Activated CD8-positive, alpha-beta memory T cell treated with anti-CD3 and anti-CD28 coated beads for 24 hours (primary cell): ENCODE measurements around the gene IRGC.
"Not testable (repeated sequence)": the region's sequence is repeated elsewhere in the genome, so short reads cannot be mapped to it uniquely, and the experiment has no call there.

Experiments used
- DNase-seq: peaks from one replicate; pipeline ENCODE4 v3.0.0-alpha.2; 2020

The IRGC gene

DNA sequence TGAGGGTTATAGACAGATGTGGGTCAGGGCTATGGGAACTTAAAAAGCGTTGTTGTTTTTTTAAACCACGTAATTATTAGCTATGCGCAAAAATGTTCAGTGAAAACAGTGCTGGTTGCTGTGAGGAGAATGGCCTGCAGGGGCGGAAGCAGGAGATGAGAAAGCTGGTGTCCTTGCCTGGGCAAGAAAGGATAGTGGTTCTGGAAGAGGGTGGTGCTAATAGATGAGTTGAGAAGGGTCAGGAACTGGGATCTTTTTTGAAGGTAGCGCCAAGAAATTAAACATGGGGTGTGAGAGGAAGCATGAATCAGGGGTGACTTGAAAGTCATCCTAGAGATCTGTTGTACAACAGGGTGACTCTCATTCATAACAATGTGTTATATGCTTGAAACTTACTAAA is 43.6 kb downstream of the IRGC start:
- DNase-seq: no peak

DNA sequence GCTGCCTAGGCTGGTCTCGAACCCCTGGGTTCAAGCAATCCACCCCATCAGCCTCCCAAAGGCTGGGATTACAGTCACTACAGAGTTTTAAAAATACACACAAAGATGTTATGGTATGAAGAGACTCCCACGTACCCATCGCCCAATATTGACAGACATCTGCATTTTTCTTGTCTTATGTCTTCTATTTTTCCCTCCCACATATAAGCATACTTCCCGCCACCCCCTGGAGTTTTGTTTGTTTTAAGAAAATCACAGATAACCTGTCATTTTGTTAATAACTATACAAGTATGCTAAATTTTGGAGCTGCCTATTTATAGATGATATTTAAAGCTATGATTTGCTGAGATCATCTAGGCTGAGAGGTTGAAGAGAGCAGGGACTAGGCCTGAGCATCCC is 45.1 kb downstream of the IRGC start:
- DNase-seq: no peak

DNA sequence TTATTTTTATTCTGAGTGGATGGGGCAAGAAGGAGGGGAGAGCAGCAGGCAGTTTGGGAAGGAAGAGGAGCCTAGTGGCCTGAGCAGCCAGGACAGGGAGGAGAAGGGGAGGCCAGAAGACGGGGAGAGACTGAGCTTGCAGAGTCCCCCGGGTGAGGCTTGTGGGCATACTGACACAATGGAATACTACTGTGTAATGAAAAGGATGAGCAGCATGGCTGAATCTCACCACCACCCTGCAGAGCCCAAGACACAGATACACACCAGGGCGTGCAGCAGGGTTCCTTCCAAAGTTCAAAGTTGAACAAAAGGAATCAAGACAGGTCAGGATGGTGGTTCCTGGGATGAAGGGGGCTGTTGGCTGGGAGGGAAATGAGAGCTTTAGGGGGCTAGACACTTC is 46.9 kb downstream of the IRGC start:
- DNase-seq: no peak

DNA sequence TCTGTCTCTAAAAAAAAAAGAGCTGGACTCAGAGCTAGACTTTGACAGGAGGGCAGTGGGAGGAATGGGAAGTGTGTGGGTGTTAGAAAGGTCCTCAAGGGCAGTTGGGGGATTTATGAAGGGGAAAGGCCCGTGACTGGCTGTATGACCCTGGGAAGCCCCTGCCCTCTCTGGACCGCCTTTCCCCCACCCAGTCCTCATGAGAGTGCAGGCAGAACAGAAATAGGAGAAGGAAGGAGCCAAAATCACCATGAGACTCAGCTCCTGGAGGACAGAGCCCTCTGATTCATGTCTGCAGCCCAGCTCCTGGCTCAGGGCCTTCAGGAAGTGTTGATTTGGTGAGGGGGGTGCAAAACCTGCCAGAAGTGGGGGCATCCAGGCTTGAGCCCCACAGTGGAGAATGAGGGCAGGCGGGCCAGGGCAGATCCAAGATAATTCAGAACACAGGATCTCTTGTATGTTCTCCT is 47.6 kb downstream of the IRGC start:
- no peak for DNase-seq

DNA sequence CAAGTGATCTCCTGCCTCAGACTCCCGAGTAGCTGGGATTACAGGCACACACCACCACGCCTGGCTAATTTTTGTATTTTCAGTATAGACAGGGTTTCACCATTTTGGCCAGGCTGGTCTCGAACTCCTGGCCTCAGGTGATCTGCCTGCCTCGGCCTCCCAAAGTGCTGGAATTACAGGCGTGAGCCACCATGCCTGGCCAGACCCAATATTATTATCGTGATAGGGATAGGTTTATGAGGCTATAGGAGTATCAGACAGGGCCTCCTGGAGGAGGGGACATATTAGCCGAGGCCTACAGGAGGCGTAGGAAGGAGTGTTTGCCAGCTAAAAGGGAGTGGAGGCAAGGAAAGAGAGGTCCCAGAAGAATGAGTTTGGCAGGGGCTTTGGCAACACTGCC is 48.8 kb downstream of the IRGC start:
- not testable (repeated sequence) for DNase-seq

DNA sequence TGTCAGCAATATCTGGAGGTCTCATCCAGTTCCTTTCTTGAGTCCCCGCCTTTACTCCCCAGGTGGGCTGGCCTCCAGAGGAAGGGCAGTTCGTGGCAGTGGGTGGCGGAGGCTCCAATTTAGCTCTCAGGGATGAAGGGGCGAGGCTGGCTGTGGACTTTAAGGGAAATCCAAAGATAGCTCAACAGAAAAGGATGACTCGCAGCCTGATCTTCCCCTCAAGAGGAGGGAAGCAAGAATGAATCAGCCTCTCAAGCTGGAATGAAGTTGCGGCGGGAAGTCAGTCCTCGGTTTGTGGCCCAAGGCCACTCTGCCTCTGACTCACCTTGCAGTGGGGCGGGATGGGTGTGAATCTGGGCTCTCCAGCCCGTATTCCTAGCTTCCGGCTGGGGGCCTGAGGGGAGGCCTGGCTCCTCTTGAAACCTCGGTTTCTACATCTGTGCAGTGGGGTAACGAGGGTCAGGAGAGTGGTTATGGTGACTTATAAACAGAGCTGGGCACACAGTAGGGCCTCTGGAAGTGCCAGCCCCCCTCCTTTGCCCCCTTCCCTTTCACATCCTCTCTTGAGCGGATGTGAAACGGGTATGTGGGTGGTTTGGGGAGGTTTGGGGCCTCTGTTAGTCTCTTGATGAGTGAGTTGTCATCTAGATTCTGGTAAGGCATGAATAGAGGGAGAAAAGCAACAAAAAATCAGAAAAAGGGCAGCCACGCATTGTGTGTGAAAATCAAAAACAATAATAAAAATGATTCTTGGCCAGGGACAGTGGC is 49.4 kb downstream of the IRGC start:
- DNase-seq: peak; percentile 89

DNA sequence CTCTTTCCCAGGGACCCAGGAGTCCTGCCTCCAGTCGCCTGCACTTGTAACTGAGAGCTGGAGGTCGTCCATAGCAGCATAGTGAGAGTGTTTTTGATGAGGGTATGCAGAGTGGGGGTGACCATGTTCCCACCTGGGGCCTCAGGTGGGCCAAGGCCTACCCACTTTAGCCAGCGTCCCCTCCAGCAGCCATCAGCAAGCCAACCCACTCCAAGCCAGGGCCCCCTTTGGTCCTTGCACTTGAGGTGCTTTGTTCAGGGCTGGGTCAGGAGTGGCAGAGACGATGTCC is 50.8 kb downstream of the IRGC start:
- no peak for DNase-seq

DNA sequence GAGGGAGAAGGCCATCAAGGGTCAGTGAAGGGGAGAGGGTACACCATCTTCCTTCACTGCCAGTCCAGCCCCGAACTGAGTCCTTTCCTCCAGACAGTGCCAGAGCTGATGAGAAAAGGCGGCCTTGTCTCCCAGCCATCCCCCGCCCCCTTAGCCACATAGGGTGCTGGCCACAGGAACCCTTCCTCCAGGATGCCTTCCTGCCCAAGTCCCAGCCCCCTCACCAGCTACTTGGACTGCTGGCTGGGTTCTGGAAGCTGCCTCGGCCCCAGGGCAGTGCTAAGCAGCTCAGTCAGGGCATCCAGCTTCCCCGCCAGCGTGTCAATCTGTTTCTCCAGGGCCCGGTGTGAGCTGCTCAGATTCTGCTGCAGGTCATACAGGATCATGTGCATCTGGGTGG is 51.4 kb downstream of the IRGC start:
- DNase-seq: no peak

DNA sequence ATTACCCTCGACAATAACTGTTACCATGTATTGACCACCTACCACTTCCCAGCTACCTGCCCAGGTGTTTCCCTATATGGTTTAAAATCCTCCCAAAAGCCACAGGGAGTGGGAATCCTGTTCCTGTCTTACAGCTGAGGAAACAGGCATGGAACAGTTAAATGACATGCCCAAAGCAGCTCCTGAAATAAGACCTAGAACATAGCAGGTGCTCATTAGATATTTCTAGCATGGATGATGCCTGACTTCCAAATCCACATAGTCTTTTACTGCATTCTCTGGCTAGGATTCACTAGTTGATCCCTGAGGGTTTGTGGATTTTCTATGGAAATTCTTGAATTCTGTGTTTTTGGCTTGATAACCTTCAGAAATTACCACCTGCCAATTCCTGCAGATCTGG is 51.9 kb downstream of the IRGC start:
- no peak for DNase-seq

DNA sequence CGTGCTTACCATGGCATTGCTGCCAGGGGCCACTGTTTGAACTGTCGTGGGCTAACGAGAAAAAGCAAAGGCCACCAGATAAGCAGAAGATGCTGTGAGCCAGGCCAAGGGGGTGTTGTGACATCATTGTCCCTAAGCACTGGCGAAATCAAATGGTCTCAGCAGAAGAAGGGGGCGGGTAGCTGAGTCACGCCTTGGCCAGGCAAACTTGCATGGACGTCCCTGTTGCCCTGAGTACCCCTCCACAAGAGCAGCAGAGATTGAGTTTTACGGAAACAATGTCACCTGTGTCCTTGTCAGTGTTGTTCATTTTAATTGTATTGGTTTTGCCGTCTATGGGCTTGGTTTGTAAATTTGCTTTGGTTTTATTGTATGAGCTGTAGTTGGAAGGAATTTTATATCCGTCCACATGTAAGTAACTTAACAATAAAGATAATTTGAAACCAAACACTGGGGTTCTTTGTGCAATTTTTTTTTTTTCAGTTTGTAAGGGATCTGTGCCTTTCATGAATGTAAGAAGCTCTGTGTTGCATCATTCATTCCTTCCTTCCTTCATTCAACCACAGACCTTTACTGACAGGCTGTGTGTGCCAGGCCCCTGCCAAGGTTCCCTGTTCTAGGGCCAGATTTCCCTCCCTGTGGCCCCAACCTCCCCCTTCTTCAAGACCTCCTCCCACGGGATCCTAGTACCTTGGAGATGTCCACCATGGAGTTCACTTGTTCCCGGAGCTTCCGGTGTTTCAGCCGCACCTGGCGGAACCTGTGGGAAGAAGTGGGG is 52.6 kb downstream of the IRGC start:
- DNase-seq: no peak

DNA sequence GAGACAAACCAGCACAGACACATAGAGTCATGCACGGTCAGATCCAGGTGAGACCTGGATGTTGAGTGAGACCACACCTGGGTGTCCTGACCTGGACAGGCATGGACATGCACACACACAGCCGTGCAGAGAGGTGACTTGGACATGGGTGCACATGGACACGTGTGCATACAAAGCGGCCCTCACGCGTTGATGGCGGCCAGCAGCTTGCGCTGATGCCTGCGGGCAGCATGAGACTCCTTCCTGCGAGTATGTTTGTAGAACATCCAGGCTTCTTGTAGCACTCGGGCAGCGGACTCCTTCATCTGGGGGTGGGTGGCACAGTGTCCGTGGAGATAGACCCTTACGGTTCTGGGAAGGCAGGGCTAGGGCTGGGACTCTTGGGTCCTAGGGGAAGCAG is 53.4 kb downstream of the IRGC start:
- DNase-seq: no peak
